ENCODE measurements around the gene MAP2. TPM values are rescaled to one million over a fixed set of nuclear protein-coding genes. Genes with fewer than 3 reads are reported as not detected.

The MAP2 gene
- total RNA-seq, 1 donor from 2014 or later = 8.8 TPM

GRCh38 chr2:209526561-209526960 is 102.7 kb downstream of the MAP2 start:
- no peak for DNase-seq (ENCODE audit: extremely low read depth, low read depth, low spot score)

- no peak for DNase-seq (ENCODE audit: extremely low read depth, low read depth, low spot score)
These were observed 105.7 kb downstream of the MAP2 start for GRCh38 chr2:209529579-209529978.

DNA sequence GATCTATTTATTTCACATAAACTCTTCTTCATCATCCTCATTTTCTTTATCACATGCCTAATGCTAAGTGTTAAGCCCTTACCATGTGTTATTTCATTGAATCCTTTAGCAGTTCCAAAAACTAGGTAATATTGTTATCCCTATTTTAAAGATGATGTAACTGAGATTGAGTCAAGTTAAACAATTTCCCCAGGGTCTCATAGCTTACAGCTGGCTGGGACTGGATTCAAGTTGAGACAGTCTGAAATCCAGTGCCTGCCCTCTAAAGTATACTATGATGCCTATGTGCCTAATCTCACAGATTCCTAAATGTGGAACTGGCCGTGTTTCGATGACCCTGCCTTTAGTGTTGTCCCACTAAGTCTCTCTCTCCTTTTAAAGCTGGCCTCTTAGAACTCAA is 108.5 kb downstream of the MAP2 start:
- DNase-seq (ENCODE audit: extremely low read depth, low read depth, low spot score) = no peak

- DNase-seq (ENCODE audit: extremely low read depth, low read depth, low spot score) = no peak
These were observed 109.5 kb downstream of the MAP2 start for GRCh38 chr2:209533391-209533790.

GRCh38 chr2:209534228-209534627 is 110.4 kb downstream of the MAP2 start:
- DNase-seq (ENCODE audit: extremely low read depth, low read depth, low spot score) = no peak

- no peak for DNase-seq (ENCODE audit: extremely low read depth, low read depth, low spot score)
These were observed 112.5 kb downstream of the MAP2 start for GRCh38 chr2:209536363-209536762.

DNA sequence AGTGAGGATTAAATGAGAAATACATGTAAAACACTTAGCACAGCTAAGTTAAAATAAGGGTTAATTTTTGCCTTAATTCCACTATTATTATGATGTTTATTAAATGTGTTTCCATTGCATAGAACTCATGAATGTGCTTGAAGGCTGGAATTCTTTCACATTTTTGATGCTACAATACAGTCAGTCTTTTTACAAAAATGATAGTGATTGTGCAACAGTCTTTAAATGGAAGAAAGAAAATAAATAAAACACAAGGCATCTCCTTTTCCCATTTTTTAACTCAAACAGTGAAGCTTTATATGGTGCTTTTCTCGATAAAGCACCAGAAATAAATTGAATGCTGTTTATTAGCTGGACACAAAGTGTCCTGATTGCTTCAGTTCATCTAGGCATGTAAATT is 123.9 kb downstream of the MAP2 start:
- DNase-seq (ENCODE audit: extremely low read depth, low read depth, low spot score) = no peak

- DNase-seq (ENCODE audit: extremely low read depth, low read depth, low spot score) = no peak
These were observed 125.7 kb downstream of the MAP2 start for GRCh38 chr2:209549589-209549988.

DNA sequence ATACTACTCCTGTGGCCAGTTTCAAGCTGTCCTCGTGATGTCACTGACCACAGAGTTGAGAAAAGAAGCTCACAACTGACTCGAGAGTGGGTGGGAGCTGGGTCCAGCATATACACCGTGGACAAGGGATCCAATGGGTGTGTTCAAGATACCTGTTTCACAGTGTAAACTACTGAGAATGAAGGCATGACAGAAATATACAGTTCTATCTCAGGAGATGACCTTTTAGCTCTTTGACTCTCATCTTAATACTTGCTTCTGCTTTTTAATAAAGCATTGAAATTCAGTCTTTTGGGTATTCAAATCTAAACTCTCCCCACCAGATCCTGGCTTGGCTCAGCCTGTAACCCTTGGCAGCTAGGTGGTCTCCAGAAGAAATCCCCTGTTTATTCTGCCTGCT is 130.1 kb downstream of the MAP2 start:
- no peak for DNase-seq (ENCODE audit: extremely low read depth, low read depth, low spot score)

GRCh38 chr2:209556354-209556961 is 132.6 kb downstream of the MAP2 start:
- peak; percentile 42 for DNase-seq (ENCODE audit: extremely low read depth, low read depth, low spot score)

DNA sequence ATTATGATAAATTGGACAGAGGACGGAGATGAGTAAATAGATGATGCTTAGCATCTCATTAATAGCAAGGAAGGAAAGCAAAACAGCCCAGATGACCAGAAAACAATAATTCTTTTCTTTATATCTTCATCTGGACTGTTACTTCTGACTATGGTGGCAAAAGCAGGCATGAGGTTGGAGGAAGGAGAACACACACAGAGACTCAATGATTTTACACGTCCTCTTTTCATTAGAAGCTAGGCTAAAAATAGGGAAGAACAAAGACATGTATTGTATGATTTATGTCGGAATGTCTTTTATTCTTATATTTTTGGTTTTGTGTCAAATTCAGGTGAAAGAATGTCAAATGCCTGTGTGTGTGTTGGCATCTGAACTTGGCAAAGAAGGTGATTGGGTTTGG is 137.1 kb downstream of the MAP2 start:
- DNase-seq (ENCODE audit: extremely low read depth, low read depth, low spot score) = no peak

GRCh38 chr2:209563453-209563852 is 139.6 kb downstream of the MAP2 start:
- DNase-seq (ENCODE audit: extremely low read depth, low read depth, low spot score) = no peak

GRCh38 chr2:209564816-209565215 is 141.0 kb downstream of the MAP2 start:
- DNase-seq (ENCODE audit: extremely low read depth, low read depth, low spot score) = no peak

- no peak for DNase-seq (ENCODE audit: extremely low read depth, low read depth, low spot score)
These were observed 142.2 kb downstream of the MAP2 start for GRCh38 chr2:209565896-209566582.

DNA sequence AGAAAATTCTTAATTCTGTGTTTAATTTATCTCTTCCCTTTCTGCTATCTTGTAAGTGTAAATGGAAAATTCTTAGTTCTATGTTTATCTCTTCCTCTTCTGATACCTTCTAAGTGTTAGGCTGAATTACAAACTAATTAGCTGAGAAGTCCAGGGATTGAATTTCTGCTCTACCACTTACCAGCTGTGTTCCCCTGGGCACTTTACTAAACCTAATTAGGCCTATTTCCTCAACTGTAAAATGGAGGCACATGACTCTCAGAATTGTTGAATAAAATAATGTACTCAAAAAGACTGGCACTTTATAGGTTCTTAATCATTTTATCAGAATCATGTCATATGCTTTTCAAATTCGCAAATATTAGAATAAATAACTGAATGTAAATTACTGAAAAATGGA is 146.3 kb downstream of the MAP2 start:
- DNase-seq (ENCODE audit: extremely low read depth, low read depth, low spot score) = no peak

GRCh38 chr2:209574515-209574914 is 150.7 kb downstream of the MAP2 start:
- DNase-seq (ENCODE audit: extremely low read depth, low read depth, low spot score) = no peak

DNA sequence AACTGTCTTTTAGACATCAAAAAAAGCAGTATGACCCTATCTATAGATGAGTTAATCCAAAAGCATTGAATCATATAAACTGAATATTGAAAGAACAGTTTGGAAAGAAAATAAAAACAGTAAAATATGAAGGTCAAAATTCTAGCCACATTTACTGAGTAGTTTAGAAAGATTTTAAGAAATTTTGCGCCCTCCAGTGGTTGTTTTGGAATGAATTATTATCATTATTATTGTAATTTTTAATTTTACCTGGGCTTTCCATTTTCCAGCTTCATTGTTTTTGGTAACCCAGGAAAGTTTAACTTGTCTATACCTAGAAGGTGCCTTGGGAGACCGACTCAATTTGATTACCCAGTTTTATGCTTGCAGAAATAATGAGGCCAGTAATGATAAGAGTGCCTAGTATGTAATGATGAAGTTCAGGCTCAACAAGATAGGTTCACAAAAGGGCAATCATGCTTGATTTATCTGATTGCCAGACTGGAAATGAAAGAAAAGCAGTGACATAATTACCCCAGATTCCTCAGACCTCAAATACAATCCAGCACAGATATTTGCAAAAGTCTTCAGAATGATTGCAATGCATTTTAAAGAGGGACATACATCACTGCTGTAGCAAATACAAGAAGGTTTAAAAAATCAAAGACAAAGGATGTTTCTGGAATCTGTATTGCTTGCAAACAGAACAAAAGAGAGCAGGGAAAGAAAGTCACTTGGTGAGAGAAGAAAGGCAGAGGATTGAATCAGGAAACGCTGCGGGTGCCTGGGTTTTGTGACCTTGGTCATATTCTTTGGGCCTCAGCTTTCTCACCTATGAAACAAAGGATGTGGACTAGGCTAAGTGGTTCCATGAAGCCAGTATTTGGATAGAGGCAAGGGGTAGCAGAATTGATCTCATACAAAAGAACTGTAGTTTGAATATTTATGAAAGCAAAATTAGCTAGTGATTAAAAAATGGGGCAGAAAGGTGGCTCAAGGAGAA is 153.8 kb downstream of the MAP2 start:
- DNase-seq (ENCODE audit: extremely low read depth, low read depth, low spot score) = peak; percentile 22

- no peak for DNase-seq (ENCODE audit: extremely low read depth, low read depth, low spot score)
These were observed 154.7 kb downstream of the MAP2 start for GRCh38 chr2:209578394-209579001.

GRCh38 chr2:209579230-209579749 is 155.4 kb downstream of the MAP2 start:
- no peak for DNase-seq (ENCODE audit: extremely low read depth, low read depth, low spot score)

- DNase-seq (ENCODE audit: extremely low read depth, low read depth, low spot score) = no peak
These were observed 157.2 kb downstream of the MAP2 start for GRCh38 chr2:209581040-209581439.

GRCh38 chr2:209582281-209582680 is 158.4 kb downstream of the MAP2 start:
- DNase-seq (ENCODE audit: extremely low read depth, low read depth, low spot score) = no peak

Data from glomerular endothelial cell (primary cell).